GM12878 (cell line): ENCODE results near the gene FAM47E. TPM values are rescaled to one million over a fixed set of nuclear protein-coding genes. Genes with fewer than 3 reads are reported as not detected.
A peak's percentile ranks its signal among the peaks of the same experiment; 100 is the strongest.

Experiments used
- ATF7 ChIP-seq: fragments of 450-650 bp; IDR thresholded peaks from 2 replicates; pipeline ENCODE4 v1.6.1; 2016; ENCODE audit warnings: low read depth, mild to moderate bottlenecking
- BCLAF1 ChIP-seq: fragments of 450-650 bp; IDR thresholded peaks from 2 replicates; pipeline ENCODE4 v1.6.1; 2017; ENCODE audit warnings: antibody characterized with exemption, mild to moderate bottlenecking, moderate library complexity
- CREM ChIP-seq: IDR thresholded peaks from 2 replicates; pipeline ENCODE4 v1.6.1; 2014; ENCODE audit warnings: antibody characterized with exemption, low read depth
- EED ChIP-seq: sonication (generic); IDR thresholded peaks from 2 replicates; pipeline ENCODE4 v1.6.1; 2016; ENCODE audit warnings: antibody characterized with exemption, low read depth
- KAT2A ChIP-seq: conservative IDR thresholded peaks from 2 replicates; pipeline ENCODE4 v1.6.1; 2011; ENCODE audit warnings: low read depth, low read length; ENCODE audit not compliant: control insufficient read depth
- MEF2B ChIP-seq: fragments of 450-650 bp; IDR thresholded peaks from 2 replicates; pipeline ENCODE4 v1.6.1; 2018; ENCODE audit warnings: mild to moderate bottlenecking, moderate library complexity; ENCODE audit not compliant: partially characterized antibody, poor library complexity, severe bottlenecking
- MYC ChIP-seq: IDR thresholded peaks from 2 replicates; pipeline ENCODE4 v1.6.1; 2011; ENCODE audit warnings: mild to moderate bottlenecking, low read length, moderate library complexity, inconsistent platforms; ENCODE audit not compliant: insufficient read depth, insufficient replicate concordance, insufficient read length, severe bottlenecking
- NFIC ChIP-seq: IDR thresholded peaks from 2 replicates; pipeline ENCODE4 v1.6.1; 2012; ENCODE audit warnings: low read depth, mild to moderate bottlenecking, inconsistent platforms, low read length, moderate library complexity
- SMAD5 ChIP-seq: IDR thresholded peaks from 2 replicates; pipeline ENCODE4 v1.6.1; 2016; ENCODE audit warnings: antibody characterized with exemption, low read depth
- SMC3 ChIP-seq: IDR thresholded peaks from 2 replicates; pipeline ENCODE4 v1.6.1; 2011; ENCODE audit warnings: low read length, improper control_type of control experiment, borderline replicate concordance
- TAF1 ChIP-seq: IDR thresholded peaks from 2 replicates; pipeline ENCODE4 v1.6.1; 2011; ENCODE audit warnings: mild to moderate bottlenecking, low read depth, low read length, borderline replicate concordance
- YBX1 ChIP-seq: fragments of 450-650 bp; IDR thresholded peaks from 2 replicates; pipeline ENCODE4 v1.6.1; 2016; ENCODE audit warnings: antibody characterized with exemption
- ZNF24 ChIP-seq: fragments of 450-650 bp; IDR thresholded peaks from 2 replicates; pipeline ENCODE4 v1.6.1; 2017; ENCODE audit warnings: antibody characterized with exemption, mild to moderate bottlenecking
- polyA plus RNA-seq, 11 experiments: library from polyadenylated mRNA; depleted of rRNA in 4 of 11; unstranded in 6 of 11; stranded (reverse) in 5 of 11; fragments of >200 nt; fragmentation: Nextera tagmentation in 4 of 11; fragmentation: Illumina TruSeq in 1 of 11; extraction: Ambion mirVana in 4 of 11; extraction: Trizol in 1 of 11; gene quantifications; 1 replicate in 1 of 11; 2 replicates in 10 of 11; pipeline versions ENCODE4 v1.2.1 to v1.2.3, GENCODE V29; 2011 to 2016; ENCODE audit warnings: inconsistent platforms in 2 of 11, missing spikeins in 2 of 11, low read depth in 1 of 11
- total RNA-seq, 4 experiments: library from RNA; depleted of rRNA in 3 of 4; stranded (reverse); fragments of >200 nt in 3 of 4; fragmentation: Illumina TruSeq in 1 of 4; extraction: Trizol in 1 of 4; gene quantifications; 2 replicates each; pipeline versions ENCODE4 v1.2.1 to v1.2.3, GENCODE V29; 2013 to 2021
- TF ChIP-seq, protein P1 (sequence below): fragments of 450-650 bp; IDR thresholded peaks from 2 replicates; pipeline ENCODE4 v1.6.1; 2016; ENCODE audit warnings: mild to moderate bottlenecking

FAM47E gene
- total and polyA plus RNA-seq, 10 of the 15 experiments (the other 5 are each of a cell fraction or from before 2014, with no cell fraction given), result 0.03 TPM; not detected in 9

DNA sequence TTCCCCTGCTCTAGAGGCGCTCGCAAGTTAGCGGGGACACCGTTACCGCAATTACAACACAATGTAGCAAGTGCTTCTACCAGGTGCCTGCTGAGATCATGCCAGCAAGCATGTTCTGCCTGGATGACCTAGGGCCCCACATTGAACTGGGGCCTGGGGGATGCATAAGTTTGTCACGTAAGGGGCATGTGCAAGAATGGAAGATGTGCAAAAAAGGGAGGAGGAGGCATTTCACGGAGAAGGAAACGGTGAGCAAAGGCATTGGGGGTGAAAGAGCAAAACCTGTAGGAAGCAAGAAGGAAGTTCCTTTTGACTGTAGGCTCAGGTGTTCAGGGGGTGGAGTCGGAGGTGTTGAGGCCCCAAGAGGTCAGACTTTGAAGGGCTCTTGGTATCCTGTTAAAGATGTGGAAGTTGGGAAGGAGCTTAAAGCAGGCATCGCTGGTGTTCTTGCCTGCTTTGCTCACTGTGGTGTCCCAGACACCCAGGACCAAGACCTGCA, 37.3 kb upstream of the FAM47E start (continued):
- TF ChIP-seq NFIC (no peak), SMC3 (no peak), EED (peak; percentile 45; the same call in 1 of the 2 replicates), YBX1 (no peak), MYC (no peak), BCLAF1 (no peak), ZNF24 (no peak), MEF2B (no peak), ATF7 (peak; percentile 47; the same call in 1 of the 2 replicates), CREM (peak; percentile 42; the same call in 1 of the 2 replicates), SMAD5 (no peak), TAF1 (no peak), KAT2A (no peak)
- TF ChIP-seq, protein P1, sequence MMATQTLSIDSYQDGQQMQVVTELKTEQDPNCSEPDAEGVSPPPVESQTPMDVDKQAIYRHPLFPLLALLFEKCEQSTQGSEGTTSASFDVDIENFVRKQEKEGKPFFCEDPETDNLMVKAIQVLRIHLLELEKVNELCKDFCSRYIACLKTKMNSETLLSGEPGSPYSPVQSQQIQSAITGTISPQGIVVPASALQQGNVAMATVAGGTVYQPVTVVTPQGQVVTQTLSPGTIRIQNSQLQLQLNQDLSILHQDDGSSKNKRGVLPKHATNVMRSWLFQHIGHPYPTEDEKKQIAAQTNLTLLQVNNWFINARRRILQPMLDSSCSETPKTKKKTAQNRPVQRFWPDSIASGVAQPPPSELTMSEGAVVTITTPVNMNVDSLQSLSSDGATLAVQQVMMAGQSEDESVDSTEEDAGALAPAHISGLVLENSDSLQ, result no peak
